Embryonic facial prominence (tissue), 1 donor: ENCODE data around the gene STARD9.
A peak's percentile ranks its signal among the peaks of the same experiment; 100 is the strongest.
"Not testable (repeated sequence)": the region's sequence is repeated elsewhere in the genome, so short reads cannot be mapped to it uniquely, and the experiment has no call there.

Source experiments
- DNase-seq: peaks from one replicate; pipeline ENCODE4 v3.0.0-alpha.2; 2016; ENCODE audit errors: extremely low spot score

The STARD9 gene

DNA sequence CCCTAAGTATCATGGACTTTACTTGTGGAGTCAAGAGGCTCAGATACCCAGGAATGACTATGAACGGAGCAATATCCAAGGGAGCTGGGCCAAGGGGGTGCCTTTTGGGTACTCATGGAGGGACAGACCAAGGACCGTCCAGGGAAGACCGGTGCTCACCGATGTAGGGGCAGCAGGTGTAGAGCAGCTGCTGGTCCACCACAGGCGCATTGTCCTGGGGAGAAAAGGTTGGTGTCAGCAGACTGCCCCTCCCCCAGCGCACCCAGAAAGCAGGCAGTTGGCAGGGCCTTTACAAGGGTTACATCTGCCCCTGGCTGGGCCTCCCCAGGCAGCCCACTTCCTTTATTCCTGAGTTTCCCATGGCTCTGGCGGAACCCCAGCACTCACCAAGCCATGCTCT is 154.0 kb downstream of the STARD9 start:
- DNase-seq, result no peak

DNA sequence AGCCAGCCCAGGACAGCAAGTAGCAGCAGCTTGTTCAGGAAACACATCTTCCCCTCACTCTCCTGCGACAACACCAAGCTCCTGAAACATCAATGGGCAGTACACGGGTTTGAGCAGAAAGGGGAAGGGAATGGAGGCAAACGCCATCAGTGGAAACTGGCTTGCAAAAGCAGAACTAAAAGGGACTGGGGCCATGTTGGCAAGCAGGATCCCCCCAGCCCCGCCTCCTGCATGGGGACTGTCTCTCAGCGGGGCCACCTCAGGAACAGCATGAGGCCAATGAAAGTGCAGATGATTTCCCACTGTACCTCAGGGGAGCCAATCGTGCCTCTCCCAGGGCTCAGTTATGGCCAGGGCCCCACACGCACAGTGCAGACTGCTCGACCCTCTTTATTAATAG is 154.7 kb downstream of the STARD9 start:
- no peak for DNase-seq

DNA sequence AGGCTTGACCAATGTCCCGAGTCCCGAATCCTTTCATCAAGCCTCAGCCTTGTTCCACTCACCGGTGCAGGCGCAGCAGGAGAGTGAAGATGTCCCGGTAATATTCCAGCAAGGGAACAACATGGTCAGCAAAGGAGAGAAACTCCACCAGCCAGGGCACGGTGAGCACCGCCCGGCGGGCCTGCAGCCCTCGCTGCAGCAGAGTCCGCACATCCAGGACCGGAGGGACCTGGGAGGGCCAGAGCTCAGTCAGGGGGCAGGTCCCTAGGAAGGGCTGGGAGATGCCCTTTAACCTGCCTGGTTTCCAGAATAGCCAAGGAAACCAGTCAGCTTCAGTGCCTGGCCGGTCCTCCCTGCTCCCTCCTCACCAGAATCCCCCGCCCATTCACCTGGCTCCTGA is 155.1 kb downstream of the STARD9 start:
- no peak for DNase-seq

DNA sequence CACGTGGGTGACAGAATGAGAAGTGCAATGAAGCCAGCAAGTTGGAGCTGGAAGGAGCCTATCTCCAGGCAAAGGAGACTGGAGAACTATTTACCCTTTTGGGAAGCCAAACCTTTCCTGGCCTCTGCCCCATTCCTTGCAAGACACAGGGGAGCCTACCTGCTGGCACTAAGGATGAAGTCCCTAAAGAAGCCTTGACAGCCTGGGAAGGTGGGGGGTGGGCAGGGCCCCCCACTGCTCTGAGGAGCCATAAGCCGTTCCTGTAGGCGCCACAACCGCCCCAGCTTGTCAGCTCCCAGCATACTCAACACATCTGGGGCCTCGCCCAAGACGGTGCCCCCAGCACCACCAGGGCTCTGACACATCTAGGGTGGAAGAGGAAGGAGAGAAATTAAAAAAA is 156.1 kb downstream of the STARD9 start:
- DNase-seq, result no peak

DNA sequence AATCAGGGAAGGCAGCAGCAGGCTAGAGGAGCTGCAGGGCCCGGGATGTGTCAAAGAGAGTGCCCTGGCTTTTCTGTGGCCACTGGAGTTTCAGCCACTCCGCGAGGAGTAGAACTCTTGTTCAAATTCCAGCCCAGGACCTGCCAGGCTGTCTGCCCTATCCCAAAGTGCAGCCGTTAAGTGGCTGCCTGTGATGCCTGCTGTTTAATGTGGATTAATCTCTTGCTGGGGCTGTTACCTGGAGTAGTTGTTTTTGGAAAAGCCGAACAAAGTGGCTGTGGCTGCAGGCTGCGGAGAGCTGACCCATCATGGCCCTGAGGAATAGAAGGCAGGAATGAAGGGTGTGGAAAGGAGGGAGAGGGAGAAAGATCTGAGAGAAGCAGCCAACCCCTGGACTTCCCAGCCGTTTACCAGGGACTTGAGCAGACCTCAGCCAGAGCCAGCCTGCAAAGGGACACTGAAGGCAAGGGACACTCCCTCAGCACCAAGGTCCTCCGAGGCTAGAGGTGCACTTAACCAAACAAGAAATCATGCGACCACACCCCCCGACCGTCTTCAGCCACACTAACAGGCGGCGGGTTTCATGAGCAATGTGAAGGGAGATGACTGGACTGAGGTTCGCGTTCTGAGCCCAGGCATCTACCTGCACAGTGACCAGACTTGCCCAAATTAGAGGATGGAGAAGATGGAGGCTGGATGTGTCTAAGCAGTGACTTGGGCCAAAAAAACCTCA is 156.9 kb downstream of the STARD9 start:
- DNase-seq, result no peak

DNA sequence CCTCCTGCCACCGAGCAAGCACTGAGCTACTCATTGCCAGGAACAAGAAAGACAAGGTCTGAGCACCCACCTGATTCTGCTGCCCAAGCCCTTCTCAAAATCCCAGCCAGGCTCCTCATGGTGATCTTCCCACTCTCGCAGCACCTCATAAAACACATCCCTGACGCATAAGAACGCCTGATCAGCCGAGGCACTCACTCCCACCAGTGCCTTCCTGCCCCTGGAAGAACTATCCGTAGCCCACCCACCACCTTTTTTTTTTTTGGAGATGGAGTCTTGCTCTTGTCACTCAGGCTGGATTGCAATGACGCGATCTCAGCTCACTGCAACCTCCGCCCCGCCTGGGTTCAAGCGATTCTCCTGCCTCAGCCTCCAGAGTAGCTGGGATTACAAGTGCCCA is 157.6 kb downstream of the STARD9 start:
- no peak for DNase-seq

DNA sequence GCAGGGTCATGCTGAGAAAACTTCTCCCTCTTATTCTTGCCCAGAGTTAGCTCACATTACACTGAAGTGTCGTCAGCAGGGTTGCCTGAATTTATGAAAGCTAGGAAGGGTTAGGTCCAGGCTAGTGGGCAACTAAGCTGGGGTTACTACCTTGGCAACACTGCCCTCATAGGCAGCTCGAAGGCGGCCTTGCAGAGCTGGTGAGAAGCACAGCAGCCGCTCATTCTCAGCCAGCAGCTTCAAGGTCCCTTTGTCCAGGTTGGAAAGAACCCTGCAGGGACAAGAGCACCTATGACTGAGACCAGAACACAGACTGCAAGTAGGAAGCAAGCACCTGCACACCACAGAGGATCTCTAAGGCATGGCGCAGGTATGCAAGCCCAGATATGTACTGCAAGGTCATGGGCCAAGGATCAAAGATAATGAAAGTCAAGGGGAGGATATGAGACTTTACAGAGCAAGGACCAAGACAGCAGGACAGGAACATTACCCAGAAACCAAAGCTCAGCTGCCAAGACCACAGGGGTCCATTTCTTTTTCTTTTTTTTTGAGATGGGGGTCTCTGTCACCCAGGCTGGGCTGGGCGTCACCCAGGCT is 158.8 kb downstream of the STARD9 start:
- no peak for DNase-seq

DNA sequence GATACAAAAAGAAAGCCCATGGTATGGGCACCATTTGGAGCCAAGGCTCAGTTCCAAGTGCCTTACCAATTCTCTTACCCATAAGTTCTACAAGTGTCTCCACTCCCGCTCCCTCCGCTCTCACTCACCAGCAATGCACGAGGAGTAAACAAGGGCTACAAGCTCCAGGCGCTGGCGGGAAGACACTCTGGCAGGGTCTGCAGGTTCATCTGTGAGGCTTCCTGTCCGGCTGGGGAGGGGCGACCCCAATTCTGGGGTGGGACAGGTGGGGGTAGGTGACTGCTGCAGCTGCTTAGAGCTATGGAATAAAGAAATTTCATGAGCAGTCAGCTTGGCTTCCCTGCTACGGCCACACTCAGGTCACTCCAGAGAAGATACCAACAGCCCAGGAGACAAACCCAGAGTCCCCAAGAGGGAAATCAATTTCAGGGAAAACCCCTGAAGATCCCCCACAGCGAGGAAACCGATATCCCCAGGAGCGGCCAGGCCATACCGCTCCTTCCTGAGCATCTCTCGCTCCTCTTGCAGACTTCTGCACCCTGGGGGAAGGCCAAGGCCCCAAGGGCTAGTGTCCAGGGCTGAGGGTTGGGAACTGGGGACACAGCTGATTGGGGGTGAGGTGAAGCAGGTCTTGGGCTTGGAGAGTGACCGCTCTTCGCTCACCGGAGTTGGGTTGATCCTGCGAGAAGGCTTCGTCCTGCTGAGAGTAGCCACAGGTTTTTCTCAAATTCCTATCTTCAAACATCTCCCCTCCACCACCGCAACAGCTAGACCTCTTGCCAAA is 160.2 kb downstream of the STARD9 start:
- no peak for DNase-seq

DNA sequence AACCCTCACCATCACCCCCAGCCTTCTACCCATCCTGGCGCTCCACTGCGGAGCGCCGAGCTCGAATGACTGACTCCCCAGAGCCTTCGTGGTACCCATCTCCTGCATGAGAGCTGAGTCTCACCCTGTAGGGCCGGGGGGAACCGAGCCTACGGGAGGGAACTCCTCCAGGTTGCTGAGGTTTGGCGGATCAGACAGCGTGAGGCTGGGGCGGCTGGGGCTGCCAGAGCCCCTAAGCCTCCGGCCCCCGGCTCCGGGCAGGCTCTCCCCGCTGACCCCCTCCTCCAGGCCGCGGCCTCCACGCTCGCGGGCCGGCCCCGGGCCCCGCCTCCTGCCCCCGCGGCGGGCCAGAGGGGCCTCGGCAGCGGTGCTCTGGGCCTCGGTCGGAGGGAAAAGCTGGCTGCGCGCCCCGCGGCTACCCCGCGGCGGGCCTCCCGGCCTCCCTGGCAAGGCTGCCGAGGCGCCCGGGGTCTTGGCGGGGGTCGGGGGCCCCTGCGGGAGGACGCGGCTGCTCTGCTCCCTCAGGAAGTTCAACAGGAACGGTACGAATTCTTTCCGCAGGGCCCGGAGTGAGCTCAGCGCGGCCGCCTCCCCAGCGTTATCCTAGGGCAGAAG is 160.9 kb downstream of the STARD9 start:
- DNase-seq, result no peak

DNA sequence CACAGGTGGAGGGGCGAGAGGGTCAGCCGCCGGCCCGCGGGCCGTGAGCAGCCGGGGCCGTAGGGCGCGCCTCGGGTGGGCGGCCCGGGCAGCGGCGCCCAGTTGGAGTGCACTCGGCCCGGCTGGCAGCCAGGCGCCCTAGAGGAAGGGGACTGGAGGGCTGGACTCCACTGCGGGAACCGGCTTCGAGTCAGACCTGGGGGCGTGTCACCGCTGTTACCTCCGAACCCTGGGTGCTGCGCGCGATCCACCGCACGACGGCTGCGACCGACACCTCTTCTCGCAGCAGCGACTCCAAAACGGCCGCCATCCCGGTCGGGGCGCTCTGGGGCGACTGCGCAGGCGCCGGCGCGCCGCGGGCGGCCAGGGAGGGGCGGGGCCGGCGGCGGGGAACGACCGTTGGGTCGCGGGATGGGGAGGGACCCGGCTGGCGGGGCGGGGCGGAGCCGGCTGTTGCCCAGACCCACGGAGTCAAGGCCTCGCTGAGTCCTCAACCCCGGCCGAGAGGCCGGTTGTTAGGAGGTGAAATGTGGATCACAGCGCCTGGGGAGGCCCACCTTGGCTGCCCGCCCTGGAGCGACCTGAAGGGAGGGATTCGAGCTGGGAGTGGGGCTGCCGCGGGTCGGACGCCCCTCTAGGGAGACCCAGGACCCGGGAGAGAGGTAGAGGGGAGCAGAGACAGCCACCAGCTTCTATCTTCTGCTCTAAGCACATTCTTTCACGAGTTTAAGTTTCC is 161.6 kb downstream of the STARD9 start, which contains the start of gene CDAN1:
Gene CDAN1 (minus strand): TSS at position 336 of the 736 bp plus-strand sequence. CDS start 26 bp downstream, at position 310.
- DNase-seq, result peak; percentile 42

DNA sequence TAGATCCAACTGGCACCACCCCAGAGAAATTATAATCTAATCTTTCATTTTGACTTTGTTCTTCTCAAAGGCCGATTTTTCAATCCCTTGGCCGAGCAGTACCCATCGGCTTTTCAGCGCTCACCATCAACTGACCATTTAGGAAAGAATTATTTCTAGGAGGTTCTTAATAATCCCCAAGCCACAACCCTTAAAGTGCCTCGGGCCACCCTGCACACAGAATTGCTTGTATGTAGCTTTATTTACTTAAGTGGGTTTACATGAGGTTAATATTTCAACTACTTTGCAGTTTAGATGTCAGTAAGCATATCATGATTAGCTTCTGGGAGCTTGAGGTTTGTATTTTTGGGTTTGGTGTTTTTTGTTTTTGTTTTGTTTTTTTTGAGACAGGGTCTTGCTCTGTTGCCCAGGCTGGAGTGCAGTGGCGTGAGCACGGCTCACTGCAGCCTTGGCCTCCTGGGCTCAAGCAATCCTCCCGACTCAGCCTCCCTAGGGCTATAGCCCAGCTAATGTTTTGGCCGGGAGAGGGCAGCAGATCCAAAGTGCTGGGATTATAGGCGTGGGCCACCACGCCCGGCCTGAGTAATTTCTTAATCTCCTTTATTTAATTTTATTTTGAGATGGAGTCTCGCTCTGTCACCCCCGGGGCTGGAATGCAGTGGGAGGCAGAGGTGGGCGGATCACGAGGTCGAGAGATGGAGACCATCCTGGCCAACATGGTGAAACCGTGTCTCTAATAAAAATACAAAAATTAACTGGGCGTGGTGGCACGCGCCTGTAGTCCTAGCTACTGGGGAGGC is 162.3 kb downstream of the STARD9 start:
- no peak for DNase-seq

DNA sequence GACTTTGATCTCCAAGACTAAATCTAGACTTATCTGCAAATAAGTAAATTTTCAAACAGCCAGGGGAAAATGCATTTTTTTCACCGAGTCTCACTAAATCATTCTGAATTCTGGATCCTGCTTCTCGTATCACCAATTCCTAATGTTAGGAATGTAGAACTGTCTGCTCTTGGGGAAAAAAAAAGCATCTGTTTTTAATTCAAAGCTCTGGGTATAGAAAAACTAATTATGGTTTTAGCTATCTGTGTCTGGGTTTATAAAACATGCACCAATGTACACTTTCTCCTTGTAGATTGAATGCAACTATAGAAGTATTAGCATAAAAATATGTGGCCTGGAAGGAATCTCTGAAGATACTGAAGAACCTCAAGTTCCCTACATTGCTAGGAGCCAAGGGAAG is 166.3 kb downstream of the STARD9 start:
- no peak for DNase-seq

DNA sequence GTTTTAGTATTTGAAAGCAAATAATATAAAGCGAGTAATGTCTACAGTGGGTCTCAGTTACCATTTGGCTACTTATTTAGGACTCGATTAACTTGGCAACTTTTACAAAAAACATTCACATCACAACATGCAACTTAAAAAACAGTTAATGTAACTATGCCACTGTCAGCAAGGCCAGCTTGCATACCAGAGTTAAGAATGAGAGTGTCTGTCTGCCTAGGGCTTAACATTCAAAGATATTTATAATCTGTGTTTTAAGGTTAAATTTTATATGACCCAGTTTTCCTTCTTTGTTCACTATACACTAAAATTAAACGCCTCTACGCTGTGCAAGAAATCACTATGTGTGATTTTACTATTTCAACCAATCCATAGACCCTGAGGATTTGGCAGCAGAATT is 166.7 kb downstream of the STARD9 start:
- no peak for DNase-seq

DNA sequence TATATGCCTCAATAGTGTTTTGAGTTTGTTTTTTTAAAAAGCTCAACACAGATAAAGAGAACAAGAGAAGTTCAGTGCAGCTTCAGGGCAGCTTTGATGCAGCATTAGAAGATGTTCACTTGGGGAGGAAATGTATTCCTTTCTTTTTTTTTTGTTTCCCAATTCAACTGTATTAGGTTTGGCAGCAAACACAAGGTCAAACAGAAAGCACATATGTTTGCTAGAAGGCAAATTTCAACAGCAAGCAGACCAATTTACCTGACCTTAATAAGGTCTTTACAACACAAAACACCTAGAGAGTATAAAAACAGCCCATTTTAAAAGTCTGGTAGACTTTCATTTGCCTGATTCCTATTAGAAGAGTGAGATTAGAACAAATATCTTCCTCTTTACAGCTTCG is 168.8 kb downstream of the STARD9 start:
- DNase-seq, result no peak

DNA sequence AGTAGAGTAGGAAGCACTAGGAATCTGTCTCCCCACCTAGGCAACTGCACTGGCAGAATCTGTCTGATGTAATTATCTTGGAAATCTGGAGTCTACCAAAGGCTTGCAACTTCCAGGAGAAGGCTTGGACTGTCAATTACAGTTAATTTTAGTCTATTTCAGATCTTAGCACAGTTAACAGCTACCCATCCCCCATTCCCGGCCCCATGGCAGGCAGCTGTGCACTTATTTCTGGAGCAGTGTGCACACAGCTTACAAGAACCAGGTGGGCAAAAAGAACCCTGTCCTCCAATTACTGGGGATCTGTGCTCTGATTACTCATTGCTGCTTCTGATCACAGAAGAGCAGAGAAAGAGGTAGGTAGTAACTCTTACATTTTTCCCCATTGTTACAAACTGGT is 173.9 kb downstream of the STARD9 start:
- no peak for DNase-seq

DNA sequence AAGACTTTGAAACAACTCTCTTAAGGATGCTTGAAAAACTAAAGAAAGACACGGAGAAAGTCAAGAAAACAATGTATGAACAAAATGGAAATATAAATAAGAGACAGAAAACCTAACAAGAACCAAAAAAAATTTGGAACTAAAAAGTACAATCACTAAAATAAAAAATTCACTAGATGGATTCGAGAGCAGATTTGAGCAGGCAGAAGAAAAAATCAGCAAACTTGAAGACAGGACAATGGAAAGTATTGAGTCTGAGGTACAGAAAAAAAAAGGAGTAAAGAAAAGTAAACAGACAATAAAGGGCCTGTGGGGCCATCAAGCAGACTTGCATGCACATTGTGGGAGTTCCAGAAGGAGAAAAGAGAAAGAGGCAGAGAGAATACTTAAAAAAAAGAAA is 174.9 kb downstream of the STARD9 start:
- no peak for DNase-seq

DNA sequence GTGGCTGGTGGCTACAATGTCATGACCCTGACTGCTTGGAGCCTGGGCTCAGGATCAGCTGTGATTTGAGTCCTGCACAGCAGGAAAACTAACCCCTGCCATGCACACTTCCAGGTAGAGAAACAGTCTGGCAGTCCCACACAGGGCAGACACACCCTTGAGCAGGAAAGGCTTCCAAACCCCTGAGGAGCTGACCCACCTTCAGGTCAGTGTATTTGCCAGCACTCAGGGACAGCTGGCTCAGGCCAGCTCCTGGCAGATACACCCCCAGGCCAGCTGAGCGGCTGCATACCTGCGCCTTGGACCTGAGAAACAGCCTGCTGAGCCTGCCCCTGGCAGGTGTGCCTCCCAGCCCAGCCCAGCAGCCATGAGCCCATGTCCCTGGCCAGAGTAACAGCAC is 183.7 kb downstream of the STARD9 start:
- no peak for DNase-seq

DNA sequence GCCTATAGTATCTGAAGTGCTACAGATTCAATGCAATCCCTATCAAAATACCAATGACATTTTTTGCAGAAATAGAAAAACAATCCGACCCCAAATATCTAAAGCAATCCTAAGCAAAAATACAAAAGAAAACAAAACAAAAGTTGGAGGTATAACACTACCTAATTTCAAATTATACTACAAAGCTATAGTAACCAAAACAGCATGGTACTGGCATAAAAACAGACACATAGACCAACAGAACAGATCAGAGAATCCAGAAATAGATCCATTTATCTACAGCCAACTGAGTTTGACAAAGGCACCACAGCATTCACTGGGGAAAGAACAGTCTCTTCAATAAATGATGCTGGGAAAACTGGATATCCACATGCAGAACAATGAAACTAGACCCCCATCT is 185.4 kb downstream of the STARD9 start:
- no peak for DNase-seq

DNA sequence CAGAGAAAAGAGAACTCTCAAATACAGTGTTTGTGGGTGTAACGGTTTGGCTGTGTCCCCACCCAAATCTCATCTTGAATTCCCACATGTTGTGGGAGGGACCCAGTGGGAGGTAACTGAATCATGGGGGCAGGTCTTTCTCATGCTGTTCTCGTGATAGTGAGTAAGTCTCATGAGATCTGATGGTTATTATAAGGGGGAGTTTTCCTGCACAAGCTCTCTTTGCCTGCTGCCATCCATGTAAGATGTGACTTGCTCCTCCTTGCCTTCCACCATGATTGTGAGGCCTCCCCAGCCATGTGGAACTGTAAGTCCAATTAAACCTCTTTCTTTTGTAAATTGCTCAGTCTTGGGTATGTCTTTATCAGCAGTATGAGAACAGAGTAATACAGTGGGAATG is 186.4 kb downstream of the STARD9 start:
- not testable (repeated sequence) for DNase-seq

DNA sequence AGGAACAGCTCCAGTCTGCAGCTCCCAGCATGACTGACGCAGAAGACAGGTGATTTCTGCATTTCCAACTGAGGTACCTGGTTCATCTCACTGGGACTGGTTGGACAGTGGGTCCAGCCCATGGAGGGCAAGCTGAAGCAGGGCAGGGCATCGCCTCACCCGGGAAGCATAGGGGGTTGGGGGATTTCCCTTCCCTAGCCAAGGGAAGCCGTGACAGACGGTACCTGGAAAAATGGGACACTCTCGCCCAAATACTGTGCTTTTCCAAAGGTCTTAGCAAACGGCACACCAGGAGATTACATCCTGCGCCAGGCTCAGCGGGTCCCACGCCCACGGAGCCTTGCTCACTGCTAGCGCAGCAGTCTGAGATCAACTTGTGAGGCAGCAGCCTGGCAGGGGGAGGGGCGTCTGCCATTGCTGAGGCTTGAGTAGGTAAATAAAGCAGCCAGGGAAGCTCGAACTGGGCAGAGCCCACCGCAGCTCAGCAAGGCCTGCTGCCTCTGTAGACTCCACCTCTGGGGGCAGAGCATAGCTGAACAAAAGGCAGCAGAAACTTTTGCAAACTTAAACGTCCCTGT is 188.8 kb downstream of the STARD9 start:
- not testable (repeated sequence) for DNase-seq

DNA sequence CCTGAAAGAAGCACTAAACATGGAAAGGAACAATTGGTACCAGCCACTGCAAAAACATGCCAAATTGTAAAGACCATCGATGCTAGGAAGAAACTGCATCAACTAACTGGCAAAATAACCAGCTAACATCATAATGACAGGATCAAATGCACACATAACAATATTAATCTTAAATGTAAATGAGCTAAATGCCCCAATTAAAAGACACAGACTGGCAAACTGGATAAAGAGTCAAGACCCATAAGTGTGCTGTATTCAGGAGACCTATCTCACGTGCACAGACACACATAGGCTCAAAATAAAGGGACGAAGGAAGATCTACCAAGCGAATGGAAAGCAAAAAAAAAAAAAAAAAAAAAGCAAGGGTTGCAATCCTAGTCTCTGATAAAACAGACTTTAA is 190.7 kb downstream of the STARD9 start:
- not testable (repeated sequence) for DNase-seq
